IMR-90 (cell line): ENCODE results near the gene VPREB3. TPM values are rescaled to one million over a fixed set of nuclear protein-coding genes. Genes with fewer than 3 reads are reported as not detected.

Experiments used
- ATAC-seq: fragments of 200-7000 bp; cut with Tn5 transposase; 2 replicates; pipeline ENCODE4 v1.9.1; 2020; ENCODE audit warnings: low read depth, mild to moderate bottlenecking, moderate library complexity
- BruUV-seq: library from RNA; stranded (reverse); fragments of 400-500 nt; replicated peaks from 2 replicates; lab custom pipeline; 2021; lab: Mats Ljungman, UMichigan
- CTCF ChIA-PET: fragments of 300-600 bp; formaldehyde crosslinking; extraction: SDS; loops from one replicate; lab custom pipeline; 2021; ENCODE audit warnings: antibody characterized with exemption; lab: Yijun Ruan, JAX
- POLR2A ChIA-PET: fragments of 300-600 bp; sonication (Branson Sonifier 250); formaldehyde crosslinking; loops from one replicate; lab custom pipeline; 2022; ENCODE audit warnings: antibody characterized with exemption; ENCODE audit not compliant: unreplicated experiment; lab: Charles Lee
- DNase-seq: peaks from one replicate; pipeline ENCODE4 v3.0.0; 2013
- H2AFZ ChIP-seq: replicated peaks from 2 replicates; pipeline ENCODE3; 2013; ENCODE audit warnings: low read length, mild to moderate bottlenecking; ENCODE audit not compliant: poor library complexity
- H2AK5ac ChIP-seq: 2 replicates; pipeline ENCODE4 v1.6.1; 2013; ENCODE audit warnings: low read depth, low read length, inconsistent platforms
- H2AK9ac ChIP-seq: replicated peaks from 2 replicates; pipeline ENCODE3; 2013; ENCODE audit warnings: mild to moderate bottlenecking, low read depth, low read length, moderate library complexity; ENCODE audit not compliant: poor library complexity
- H2BK120ac ChIP-seq: 2 replicates; pipeline ENCODE4 v1.6.1; 2013; ENCODE audit warnings: low read depth, low read length, inconsistent platforms
- H2BK15ac ChIP-seq: 3 replicates; pipeline ENCODE4 v1.6.1; 2013; ENCODE audit warnings: low read depth, low read length, inconsistent platforms
- H2BK20ac ChIP-seq: 2 replicates; pipeline ENCODE4 v1.6.1; 2013; ENCODE audit warnings: low read depth, mild to moderate bottlenecking, inconsistent platforms, low read length, moderate library complexity
- H2BK5ac ChIP-seq: 2 replicates; pipeline ENCODE4 v1.6.1; 2013; ENCODE audit warnings: mild to moderate bottlenecking, low read depth, low read length, inconsistent platforms; ENCODE audit not compliant: poor library complexity, severe bottlenecking
- H3K14ac ChIP-seq: replicated peaks from 2 replicates; pipeline ENCODE4 v1.6.1; 2013; ENCODE audit warnings: low read depth, low read length, inconsistent platforms
- H3K18ac ChIP-seq: 2 replicates; pipeline ENCODE4 v1.6.1; 2013; ENCODE audit warnings: low read depth, low read length, control low read depth
- H3K23ac ChIP-seq: 2 replicates; pipeline ENCODE4 v1.6.1; 2013; ENCODE audit warnings: low read depth, low read length, inconsistent platforms
- H3K27ac ChIP-seq: 2 replicates; pipeline ENCODE4 v1.5.1; 2013; ENCODE audit warnings: mild to moderate bottlenecking, control low read depth, low read length; ENCODE audit not compliant: insufficient read depth
- H3K27me3 ChIP-seq: 2 replicates; pipeline ENCODE4 v1.6.1; 2013; ENCODE audit warnings: low read length; ENCODE audit not compliant: control insufficient read depth, insufficient read depth
- H3K36me3 ChIP-seq: 2 replicates; pipeline ENCODE4 v1.6.1; 2013; ENCODE audit warnings: low read length, mixed read lengths; ENCODE audit not compliant: control insufficient read depth, insufficient read depth
- H3K4ac ChIP-seq: 2 replicates; pipeline ENCODE4 v1.6.1; 2013; ENCODE audit warnings: low read depth, low read length, inconsistent platforms
- H3K4me1 ChIP-seq: 2 replicates; pipeline ENCODE4 v1.6.1; 2013; ENCODE audit warnings: low read length, mixed read lengths; ENCODE audit not compliant: control insufficient read depth, insufficient read depth
- H3K4me2 ChIP-seq: 2 replicates; pipeline ENCODE4 v1.6.1; 2013; ENCODE audit warnings: low read depth, mild to moderate bottlenecking, control low read depth, low read length, moderate library complexity
- H3K4me3 ChIP-seq: 2 replicates; pipeline ENCODE4 v1.5.1; 2013; ENCODE audit warnings: low read depth, mild to moderate bottlenecking, control low read depth, low read length, moderate library complexity; ENCODE audit not compliant: insufficient read depth
- H3K56ac ChIP-seq: 2 replicates; pipeline ENCODE4 v1.6.1; 2013; ENCODE audit warnings: low read length, inconsistent platforms; ENCODE audit not compliant: insufficient read depth; ENCODE audit errors: extremely low read depth
- H3K79me1 ChIP-seq, 2 experiments: 2 replicates each; pipeline ENCODE4 v1.6.1; 2013; ENCODE audit warnings: low read length in 2 of 2, inconsistent platforms in 1 of 2, low read depth in 1 of 2
- H3K9ac ChIP-seq: 2 replicates; pipeline ENCODE4 v1.6.1; 2013; ENCODE audit warnings: low read depth, low read length, control low read depth
- H3K9me1 ChIP-seq: 2 replicates; pipeline ENCODE4 v1.6.1; 2013; ENCODE audit warnings: low read length, inconsistent platforms; ENCODE audit not compliant: insufficient read depth
- H3K9me3 ChIP-seq: 2 replicates; pipeline ENCODE4 v1.6.1; 2013; ENCODE audit warnings: low read length; ENCODE audit not compliant: control insufficient read depth, insufficient read depth
- H4K20me1 ChIP-seq: 2 replicates; pipeline ENCODE4 v1.6.1; 2013; ENCODE audit warnings: low read length, inconsistent platforms; ENCODE audit not compliant: insufficient read depth
- H4K5ac ChIP-seq: 2 replicates; pipeline ENCODE4 v1.6.1; 2013; ENCODE audit warnings: mild to moderate bottlenecking, low read depth, low read length, control low read depth
- H4K8ac ChIP-seq, 2 experiments: 2 replicates each; pipeline ENCODE4 v1.6.1; 2013; ENCODE audit warnings: low read depth in 2 of 2, low read length in 2 of 2, control low read depth in 1 of 2, inconsistent platforms in 1 of 2
- H4K91ac ChIP-seq: 2 replicates; pipeline ENCODE4 v1.6.1; 2013; ENCODE audit warnings: low read depth, low read length, inconsistent platforms; ENCODE audit not compliant: insufficient read depth
- BHLHE40 ChIP-seq: fragments of 150-350 bp; IDR thresholded peaks from 2 replicates; pipeline ENCODE4 v1.6.1; 2016; ENCODE audit warnings: mild to moderate bottlenecking, low read depth, low read length
- CEBPB ChIP-seq: IDR thresholded peaks from 2 replicates; pipeline ENCODE4 v1.6.1; 2012; ENCODE audit warnings: low read depth, low read length, improper control_type of control experiment
- CHD1 ChIP-seq: IDR thresholded peaks from 2 replicates; pipeline ENCODE4 v1.6.1; 2012; ENCODE audit warnings: low read depth, low read length, improper control_type of control experiment
- FOS ChIP-seq: fragments of 150-350 bp; IDR thresholded peaks from 2 replicates; pipeline ENCODE4 v1.6.1; 2016; ENCODE audit warnings: low read depth, low read length
- MAFK ChIP-seq: IDR thresholded peaks from 2 replicates; pipeline ENCODE4 v1.6.1; 2012; ENCODE audit warnings: low read depth, low read length, improper control_type of control experiment
- MAZ ChIP-seq: IDR thresholded peaks from 2 replicates; pipeline ENCODE4 v1.6.1; 2012; ENCODE audit warnings: low read depth, mild to moderate bottlenecking, low read length, improper control_type of control experiment, moderate library complexity, borderline replicate concordance
- MXI1 ChIP-seq: IDR thresholded peaks from 2 replicates; pipeline ENCODE4 v1.6.1; 2012; ENCODE audit warnings: low read depth, mild to moderate bottlenecking, low read length, moderate library complexity, borderline replicate concordance
- NFE2L2 ChIP-seq: fragments of 150-350 bp; IDR thresholded peaks from 2 replicates; pipeline ENCODE4 v1.6.1; 2016; ENCODE audit warnings: low read depth, mild to moderate bottlenecking, low read length
- POLR2A ChIP-seq: IDR thresholded peaks from 2 replicates; pipeline ENCODE4 v1.6.1; 2012; ENCODE audit warnings: mild to moderate bottlenecking, low read depth, low read length
- RAD21 ChIP-seq: IDR thresholded peaks from 2 replicates; pipeline ENCODE4 v1.6.1; 2012; ENCODE audit warnings: low read length, improper control_type of control experiment
- RCOR1 ChIP-seq: IDR thresholded peaks from 2 replicates; pipeline ENCODE4 v1.6.1; 2012; ENCODE audit warnings: mild to moderate bottlenecking, low read length, improper control_type of control experiment; ENCODE audit not compliant: insufficient replicate concordance
- RFX5 ChIP-seq: IDR thresholded peaks from 2 replicates; pipeline ENCODE4 v1.8.0; 2012; ENCODE audit warnings: low read depth, mild to moderate bottlenecking, low read length, moderate library complexity
- SMC3 ChIP-seq: fragments of 150-350 bp; IDR thresholded peaks from 2 replicates; pipeline ENCODE4 v1.6.1; 2016; ENCODE audit warnings: low read depth, mild to moderate bottlenecking, antibody characterized with exemption, low read length, moderate library complexity
- WGBS, 2 experiments: methylation state at CpG; one replicate each; pipeline versions ENCODE4 v1.1.5 to v1.1.7; 2013; ENCODE audit warnings: missing lambda C conversion rate in 2 of 2; ENCODE audit not compliant: insufficient read length in 1 of 2; ENCODE audit errors: extremely low coverage in 2 of 2; 5-methylcytosine and 5-hydroxymethylcytosine counted together
- dilution Hi-C: fragments of 300-500 bp; cut with HindIII; formaldehyde crosslinking; loops from one replicate; pipeline ENCODE4 v1.14.3; 2018; ENCODE audit warnings: low sequenced_read_pairs; ENCODE audit not compliant: unreplicated experiment
- in situ Hi-C: fragments of 300-500 bp; cut with MboI; formaldehyde crosslinking; loops from 3 replicates; pipeline ENCODE4 v1.14.3; 2019; ENCODE audit warnings: low sequenced_read_pairs, inconsistent platforms, mixed read lengths
- intact Hi-C: fragments of 100-400 bp; cut with micrococcal nuclease; formaldehyde crosslinking; loops from 2 replicates; pipeline ENCODE4 v1.10.0; 2022
- polyA plus RNA-seq, 3 experiments: library from polyadenylated mRNA; depleted of rRNA; stranded (reverse); fragments of >200 nt; gene quantifications; 2 replicates each; pipeline ENCODE4 v1.2.3, GENCODE V29; 2012; ENCODE audit warnings: low replicate concordance in 1 of 3
- total RNA-seq: library from RNA; depleted of rRNA; stranded (reverse); fragments of >200 nt; gene quantifications from 2 replicates; pipeline ENCODE4 v1.2.3, GENCODE V29; 2012
- TF ChIP-seq, protein P1 (sequence below): conservative IDR thresholded peaks from 2 replicates; pipeline ENCODE4 v1.5.1; 2012; ENCODE audit warnings: mild to moderate bottlenecking, low read depth, low read length, improper control_type of control experiment
- TF ChIP-seq, protein P2 (sequence below): fragments of 150-350 bp; IDR thresholded peaks from 2 replicates; pipeline ENCODE4 v1.6.1; 2016; ENCODE audit warnings: low read depth, mild to moderate bottlenecking, low read length, moderate library complexity, borderline replicate concordance
- TF ChIP-seq, protein P3 (sequence below): fragments of 150-350 bp; IDR thresholded peaks from 2 replicates; pipeline ENCODE4 v1.6.1; 2017; ENCODE audit warnings: mild to moderate bottlenecking, antibody characterized with exemption, low read length, low read depth

Gene VPREB3
- total and polyA plus RNA-seq, 2 of the 4 experiments (the other 2 are of a cell fraction), result not detected

- ATAC-seq (no peak), DNase-seq (no peak)
- Histone ChIP-seq H2AFZ (no peak overlapping the region), H2BK20ac (no peak overlapping the region), H3K4ac (no peak overlapping the region), H3K56ac (no peak overlapping the region), H4K5ac (no peak overlapping the region), H2BK5ac (no peak overlapping the region), H3K9me3 (no peaks in the 10 kb centered on the region), H3K9ac (no peak overlapping the region), H2AK9ac (no peak overlapping the region), H3K18ac (no peak overlapping the region), H3K79me1 (peaks cover 0 to under 1% of the 10 kb centered on the region in 2 experiments; a peak in 3 of 4 replicates), H2BK120ac (no peak overlapping the region), H3K9me1 (no peaks in the 10 kb centered on the region), H3K14ac (no peak overlapping the region), H3K36me3 (no peaks in the 10 kb centered on the region), H4K8ac (no peak overlapping the region), H3K27me3 (0 out of 2 replicates have a peak, but pooled peaks cover 1% of the 10 kb centered on the region), H3K4me1 (no peaks in the 10 kb centered on the region; the same call in 1 of the 2 replicates), H2AK5ac (no peak overlapping the region), H3K4me2 (no peak overlapping the region), H4K20me1 (no peaks in the 10 kb centered on the region), H3K23ac (no peak overlapping the region), H4K91ac (no peak overlapping the region), H3K4me3 (no peak overlapping the region), H3K27ac (no peak overlapping the region), H2BK15ac (no peak overlapping the region)
- intact Hi-C loops (no loop called here), in situ Hi-C loops (no loop called here), dilution Hi-C loops (no loop called here)
- TF ChIP-seq CEBPB (no peak), MAZ (no peak), RCOR1 (no peak), POLR2A (no peak), CHD1 (no peak), MAFK (no peak), RFX5 (no peak), BHLHE40 (no peak), MXI1 (no peak), RAD21 (no peak), SMC3 (no peak), NFE2L2 (no peak), FOS (no peak)
- TF ChIP-seq, protein P1, sequence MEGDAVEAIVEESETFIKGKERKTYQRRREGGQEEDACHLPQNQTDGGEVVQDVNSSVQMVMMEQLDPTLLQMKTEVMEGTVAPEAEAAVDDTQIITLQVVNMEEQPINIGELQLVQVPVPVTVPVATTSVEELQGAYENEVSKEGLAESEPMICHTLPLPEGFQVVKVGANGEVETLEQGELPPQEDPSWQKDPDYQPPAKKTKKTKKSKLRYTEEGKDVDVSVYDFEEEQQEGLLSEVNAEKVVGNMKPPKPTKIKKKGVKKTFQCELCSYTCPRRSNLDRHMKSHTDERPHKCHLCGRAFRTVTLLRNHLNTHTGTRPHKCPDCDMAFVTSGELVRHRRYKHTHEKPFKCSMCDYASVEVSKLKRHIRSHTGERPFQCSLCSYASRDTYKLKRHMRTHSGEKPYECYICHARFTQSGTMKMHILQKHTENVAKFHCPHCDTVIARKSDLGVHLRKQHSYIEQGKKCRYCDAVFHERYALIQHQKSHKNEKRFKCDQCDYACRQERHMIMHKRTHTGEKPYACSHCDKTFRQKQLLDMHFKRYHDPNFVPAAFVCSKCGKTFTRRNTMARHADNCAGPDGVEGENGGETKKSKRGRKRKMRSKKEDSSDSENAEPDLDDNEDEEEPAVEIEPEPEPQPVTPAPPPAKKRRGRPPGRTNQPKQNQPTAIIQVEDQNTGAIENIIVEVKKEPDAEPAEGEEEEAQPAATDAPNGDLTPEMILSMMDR, result no peak
- TF ChIP-seq, protein P2, sequence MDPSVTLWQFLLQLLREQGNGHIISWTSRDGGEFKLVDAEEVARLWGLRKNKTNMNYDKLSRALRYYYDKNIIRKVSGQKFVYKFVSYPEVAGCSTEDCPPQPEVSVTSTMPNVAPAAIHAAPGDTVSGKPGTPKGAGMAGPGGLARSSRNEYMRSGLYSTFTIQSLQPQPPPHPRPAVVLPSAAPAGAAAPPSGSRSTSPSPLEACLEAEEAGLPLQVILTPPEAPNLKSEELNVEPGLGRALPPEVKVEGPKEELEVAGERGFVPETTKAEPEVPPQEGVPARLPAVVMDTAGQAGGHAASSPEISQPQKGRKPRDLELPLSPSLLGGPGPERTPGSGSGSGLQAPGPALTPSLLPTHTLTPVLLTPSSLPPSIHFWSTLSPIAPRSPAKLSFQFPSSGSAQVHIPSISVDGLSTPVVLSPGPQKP, result no peak
- TF ChIP-seq, protein P3, sequence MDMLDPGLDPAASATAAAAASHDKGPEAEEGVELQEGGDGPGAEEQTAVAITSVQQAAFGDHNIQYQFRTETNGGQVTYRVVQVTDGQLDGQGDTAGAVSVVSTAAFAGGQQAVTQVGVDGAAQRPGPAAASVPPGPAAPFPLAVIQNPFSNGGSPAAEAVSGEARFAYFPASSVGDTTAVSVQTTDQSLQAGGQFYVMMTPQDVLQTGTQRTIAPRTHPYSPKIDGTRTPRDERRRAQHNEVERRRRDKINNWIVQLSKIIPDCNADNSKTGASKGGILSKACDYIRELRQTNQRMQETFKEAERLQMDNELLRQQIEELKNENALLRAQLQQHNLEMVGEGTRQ, result no peak
- no CpG with 5 or more reads among the region's 8 CpGs for WGBS, 2 experiments
- ChIA-PET CTCF (no interaction called here), POLR2A (no interaction called here)
- no TSS peak for BruUV-seq
Observed at GRCh38 chr22:23755711-23756110, 1.5 kb upstream of the VPREB3 start.
